CD4-positive, alpha-beta T cell treated with Interleukin-17A for 4 hours (primary cell): ENCODE data around the gene LCN2.

ENCODE experiments used
- DNase-seq: peaks from one replicate; pipeline ENCODE4 v3.0.0-alpha.2; 2020; ENCODE audit warnings: mixed read lengths

The LCN2 gene

DNA sequence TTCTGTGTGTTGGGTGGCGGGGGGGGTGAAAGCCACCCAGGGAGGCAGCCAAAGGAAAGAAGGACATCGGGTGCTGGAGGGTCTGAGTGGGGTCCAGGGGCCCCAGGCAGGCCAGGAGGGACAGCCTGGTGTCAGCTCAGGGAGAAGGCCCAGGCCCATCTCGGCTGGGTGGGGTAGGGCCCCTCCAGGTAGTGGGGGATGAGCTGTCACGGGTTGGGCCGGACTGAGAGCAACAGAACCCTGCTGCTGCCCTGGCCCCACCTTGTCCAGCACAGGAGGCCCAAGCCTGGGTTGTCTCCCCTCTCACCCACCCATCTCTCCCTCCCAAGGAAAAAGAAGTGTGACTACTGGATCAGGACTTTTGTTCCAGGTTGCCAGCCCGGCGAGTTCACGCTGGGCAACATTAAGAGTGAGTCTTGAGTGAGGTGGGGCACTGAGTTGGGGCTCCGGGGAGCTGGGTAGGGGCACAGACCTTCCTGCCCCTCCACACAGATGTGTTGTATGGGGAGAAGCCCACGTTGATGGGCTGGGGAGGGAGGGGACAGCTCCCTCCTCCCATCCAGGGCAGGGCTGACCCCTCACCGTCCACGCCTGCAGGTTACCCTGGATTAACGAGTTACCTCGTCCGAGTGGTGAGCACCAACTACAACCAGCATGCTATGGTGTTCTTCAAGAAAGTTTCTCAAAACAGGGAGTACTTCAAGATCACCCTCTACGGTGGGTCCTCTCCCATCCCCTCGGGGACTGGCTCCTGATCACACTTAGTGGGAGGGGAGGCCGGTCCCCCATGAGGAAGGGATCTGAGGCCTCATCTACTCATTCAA, 2.3 kb downstream of the LCN2 start:
- DNase-seq, result no peak

DNA sequence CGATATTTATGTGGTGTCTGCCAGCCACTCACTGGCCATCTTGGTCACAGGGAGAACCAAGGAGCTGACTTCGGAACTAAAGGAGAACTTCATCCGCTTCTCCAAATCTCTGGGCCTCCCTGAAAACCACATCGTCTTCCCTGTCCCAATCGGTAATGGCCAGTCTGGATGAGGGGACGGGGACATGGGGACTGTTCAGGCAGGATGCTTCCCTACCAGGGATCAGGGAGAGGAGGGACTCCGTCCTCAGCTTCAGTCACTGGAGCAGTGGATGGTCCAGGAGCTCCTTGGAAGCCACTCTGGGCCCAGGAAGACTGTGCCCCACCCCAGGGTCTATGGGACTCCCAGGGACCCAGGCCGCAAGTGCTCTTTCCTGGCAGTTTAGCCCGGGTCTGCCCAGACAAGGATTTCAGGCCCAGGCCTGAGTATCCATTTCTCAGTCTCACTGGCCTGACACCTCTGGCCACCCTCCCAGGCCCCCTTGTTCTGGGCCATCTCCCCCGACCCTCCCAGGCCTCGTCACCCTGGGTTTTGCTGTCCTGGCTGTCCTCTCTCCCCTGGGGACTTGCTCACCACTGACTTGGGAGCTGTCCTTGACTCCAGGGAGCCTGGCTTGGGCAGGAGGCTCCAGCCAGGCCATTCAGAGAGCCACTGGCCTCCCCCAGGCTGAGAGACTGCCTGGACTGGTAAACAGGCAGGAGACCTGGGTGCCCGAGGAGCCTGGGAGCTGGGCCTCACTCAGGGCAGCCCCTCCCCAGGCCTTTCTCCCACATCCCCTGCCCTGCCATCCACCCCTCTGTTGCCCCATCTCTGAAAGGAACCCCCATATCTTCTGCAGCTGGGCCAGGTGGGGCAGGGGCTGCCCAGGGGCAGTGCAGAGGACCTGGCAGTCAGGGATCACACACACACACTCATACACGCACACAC, 3.1 kb downstream of the LCN2 start:
- no peak for DNase-seq

DNA sequence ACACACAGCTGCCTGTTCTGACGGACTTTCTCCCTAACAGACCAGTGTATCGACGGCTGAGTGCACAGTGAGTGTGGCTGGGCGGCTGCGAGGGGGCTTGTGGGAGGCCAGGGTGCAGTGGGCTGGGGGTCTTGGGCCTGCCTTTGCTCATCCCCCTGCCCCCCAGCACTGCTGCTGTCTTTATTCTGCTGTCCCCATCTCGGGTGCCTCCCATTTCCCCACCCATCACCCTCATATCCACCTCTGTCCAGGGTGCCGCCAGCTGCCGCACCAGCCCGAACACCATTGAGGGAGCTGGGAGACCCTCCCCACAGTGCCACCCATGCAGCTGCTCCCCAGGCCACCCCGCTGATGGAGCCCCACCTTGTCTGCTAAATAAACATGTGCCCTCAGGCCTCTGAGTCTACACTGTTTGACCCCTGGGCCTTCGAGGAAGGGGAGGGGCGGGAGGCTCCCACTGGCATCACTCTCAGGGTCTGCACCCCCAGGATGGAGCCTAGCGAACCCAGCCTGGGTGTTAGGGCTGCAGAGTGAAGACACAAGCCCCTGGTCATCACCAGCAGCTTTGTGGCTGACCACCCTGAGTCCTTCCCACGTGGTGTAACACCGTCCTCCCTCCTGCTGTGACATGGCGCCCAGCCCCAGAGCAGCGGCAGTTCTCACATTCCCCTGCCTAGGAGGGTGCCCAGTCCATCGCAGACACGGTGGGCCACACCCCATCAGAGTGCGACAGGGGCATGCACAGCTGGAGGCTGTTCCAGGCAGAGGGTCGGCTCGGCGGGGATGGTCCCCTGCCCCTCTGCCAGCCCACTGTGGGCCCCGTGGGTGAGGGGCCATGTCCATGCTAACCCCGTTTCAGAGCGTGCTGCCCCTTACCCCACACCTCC, 4.0 kb downstream of the LCN2 start:
- no peak for DNase-seq

DNA sequence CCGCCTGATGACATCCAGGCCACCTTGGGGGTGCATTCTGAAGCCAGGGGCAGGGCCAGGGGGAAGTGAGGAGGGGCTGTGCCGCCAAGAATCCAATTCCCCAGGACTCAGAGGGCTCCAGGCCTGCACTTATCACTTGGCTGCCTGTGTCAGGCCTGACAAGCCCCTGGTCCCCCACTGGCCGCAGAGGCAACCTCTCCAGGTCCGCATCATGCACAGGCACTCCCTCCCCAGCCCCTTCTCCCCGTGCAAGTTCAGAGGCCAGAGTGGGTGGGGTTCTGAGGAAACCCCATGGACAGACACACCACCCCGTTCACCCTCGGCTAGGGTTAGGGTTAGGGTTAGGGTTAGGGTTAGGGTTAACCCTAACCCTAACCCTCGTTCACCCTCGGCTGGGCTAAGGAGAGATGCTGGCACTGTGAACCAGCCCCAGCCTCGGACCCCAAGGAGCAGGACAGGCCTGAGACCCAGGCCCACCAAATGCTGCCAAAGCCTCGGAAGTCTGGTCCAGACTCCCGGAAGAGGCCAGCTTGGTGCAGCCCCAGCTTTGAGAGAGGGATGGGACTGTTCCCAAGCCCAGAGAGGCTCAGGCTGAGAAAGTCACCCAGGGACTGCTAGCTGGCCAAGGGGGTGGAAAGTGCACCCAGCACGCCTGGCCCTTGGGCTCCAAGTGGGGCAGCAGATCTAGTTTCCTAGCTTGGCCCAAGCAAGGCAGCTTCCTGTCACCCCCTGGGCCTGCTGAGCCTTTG, 4.9 kb downstream of the LCN2 start:
- DNase-seq, result no peak

DNA sequence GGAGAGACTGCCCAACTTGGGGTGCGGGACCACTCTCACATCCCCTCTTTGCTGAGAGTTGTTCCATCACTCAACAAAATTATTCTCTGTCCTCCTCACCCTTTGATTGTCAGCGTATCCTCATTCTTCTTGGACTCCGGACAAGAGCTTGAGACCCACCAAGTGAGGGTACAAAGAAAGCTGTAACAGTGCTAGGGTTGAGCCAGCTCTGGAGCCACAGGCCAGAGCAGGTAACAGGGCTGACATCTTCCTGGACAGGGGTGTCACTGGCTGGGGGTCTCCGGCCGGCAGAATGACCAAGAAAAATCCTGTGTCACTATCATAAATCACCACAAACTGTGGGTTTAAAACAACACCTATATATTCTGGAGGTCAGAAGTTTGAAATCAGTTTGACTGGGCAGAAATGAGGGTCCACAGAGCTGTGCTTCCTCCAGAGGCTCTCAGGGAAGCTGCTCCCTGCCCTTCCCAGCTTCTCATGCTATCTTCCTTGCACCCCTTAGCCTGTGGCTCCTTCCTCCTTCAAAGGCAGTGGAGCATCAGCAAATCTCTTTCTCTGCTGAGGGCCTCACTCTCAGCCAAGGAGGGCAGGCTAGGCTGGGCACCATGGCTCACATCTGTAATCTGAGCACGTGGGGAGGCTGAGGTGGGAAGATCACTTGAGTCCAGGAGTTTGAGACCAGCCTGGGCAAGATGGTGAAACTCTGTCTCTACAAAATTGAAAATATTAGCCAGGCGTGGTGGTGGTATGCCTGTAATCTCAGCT, 6.7 kb downstream of the LCN2 start:
- DNase-seq, result no peak

DNA sequence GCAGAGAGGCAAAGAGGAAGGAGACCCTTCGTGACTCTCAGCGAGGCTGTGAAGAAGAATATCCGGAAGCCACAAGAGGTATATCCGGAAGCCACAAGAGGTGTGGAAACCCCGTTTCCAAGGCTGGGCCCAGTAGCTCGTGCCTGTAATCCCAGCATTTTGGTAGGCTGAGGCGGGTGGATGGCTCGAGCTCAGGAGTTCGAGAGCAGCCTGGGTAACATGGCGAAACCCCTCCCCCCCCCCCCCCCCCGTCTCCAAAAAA, 10.2 kb downstream of the LCN2 start:
- peak; percentile 64 for DNase-seq

DNA sequence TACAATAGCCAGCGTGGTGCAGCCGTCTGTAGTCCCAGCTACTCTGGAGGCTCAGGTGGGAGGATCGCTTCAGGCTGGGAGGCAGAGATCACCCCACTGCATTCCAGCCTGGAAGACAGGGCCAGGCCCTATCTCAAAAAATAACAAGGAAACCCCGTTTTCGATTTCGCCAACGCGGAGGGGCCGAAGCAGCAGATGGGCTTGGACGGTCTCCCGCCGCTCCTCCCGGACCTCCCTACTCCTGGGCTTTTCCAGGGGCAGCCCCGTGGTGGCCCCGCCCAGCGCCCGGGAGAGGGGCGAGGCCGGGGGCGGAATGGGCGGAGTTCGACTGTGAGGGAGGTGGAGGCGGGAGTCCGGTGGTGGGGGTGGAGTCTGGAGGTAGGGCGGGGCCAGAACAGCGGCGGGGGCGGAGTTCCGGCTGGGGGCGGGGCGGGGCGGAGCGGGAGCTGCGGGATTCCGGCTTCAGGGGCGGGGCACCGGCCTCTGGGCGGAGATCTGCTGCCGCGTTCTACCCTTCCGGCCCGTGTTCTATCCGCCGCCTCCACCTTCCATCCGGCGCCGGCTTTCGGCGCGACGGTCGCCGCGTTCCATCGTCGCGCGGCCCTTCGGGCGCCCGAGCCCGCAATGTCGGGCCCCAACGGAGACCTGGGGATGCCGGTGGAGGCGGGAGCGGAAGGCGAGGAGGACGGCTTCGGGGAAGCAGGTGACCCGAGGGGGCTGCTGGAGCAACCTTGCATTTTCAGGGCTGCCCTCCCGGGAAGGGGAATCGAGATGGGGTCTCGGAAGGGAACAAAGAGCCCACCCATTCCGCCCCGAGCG, 10.7 kb downstream of the LCN2 start, which contains the start of gene BBLN:
BBLN (plus strand) TSS at position 482 of the 819 bp plus-strand sequence; CDS start at position 625, 143 bp downstream.
- DNase-seq, result peak; percentile 98

DNA sequence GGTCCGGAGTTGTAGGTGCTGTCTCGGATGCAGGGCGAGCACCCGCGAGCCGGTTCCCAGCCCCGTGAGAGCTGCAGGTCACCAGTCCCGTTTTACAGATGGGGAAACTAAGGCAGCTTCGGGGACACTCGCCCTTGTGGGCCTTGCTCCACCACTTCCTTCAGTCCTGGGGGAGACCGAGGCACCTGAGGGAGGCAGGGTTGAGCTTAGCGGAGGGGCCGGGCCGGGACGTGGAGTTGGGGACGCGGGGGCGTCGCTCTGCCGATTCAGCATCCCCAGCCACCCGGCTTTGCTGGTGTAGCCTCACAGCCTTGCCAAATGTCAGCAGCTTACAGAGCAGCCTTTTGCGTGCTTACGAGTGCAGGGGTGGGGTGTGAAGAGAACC, 11.3 kb downstream of the LCN2 start:
- DNase-seq, result peak; percentile 60

DNA sequence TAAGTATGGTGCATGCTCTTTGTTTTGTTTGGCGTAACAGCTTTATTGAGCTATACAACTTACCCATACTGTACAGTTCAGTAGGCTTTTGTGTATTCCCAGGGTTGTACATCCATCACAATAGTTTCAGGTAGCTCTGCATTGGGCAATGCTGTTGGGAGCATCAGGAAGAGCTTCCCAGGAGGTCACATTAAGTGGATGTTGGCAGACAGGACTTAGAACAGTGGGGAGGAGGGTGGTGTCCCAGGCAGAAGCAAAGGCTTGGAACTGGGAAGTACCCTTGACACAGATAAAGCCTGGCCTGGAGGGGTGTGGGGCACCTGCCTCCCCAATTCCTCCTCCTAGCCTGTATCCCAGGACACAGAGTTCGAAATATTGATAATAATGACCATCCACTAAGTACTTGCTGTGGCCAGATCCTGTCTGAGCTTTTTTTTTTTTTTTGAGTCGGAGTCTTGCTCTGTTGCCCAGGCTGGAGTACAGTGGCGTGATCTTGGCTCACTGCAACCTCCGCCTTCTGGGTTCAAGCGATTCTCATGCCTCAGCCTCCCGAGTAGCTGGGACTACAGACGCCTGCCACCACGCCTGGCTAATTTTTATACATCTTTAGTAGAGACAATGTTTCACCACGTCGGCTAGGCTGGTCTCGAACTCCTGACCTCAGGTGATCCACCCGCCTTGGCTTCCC, 12.1 kb downstream of the LCN2 start:
- no peak for DNase-seq

DNA sequence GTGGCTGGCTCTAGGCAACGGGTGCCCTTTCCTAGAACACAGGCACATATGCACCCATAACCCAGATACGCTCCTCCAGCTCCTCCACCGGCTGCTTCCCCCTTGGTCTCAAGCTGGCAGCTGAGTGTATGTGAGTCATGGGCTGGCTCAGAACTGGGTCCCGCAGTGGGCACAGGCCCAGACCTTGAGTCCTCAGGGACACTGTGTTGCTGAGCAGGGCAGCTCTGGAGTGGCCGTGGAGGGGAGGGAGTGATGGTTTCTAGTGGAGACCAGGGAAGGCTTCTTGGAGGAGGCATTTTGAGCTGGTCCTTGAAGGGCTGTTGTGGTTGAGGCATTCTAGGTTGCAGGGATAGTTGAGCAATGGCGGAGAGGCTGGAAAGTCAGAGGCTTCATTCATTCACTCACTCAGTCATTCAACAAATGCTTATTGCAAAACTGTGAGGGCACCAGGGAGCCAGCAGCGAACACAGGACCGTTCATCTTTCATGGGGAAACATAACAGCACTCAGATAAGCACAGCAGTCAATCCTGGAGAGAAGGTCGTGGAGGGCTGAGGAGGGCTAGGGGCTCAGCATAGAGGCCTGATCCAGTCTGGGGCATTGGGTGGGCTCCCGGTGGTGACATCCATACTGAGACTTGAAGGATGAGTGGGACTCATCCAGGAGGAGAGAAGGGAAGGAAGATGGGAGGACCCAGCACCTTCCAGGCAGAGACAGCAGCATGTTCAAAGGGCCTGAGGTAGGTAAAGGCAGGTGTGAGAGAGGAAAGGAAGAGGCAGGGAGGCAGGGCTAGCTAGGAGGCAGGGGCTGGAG, 13.2 kb downstream of the LCN2 start:
- no peak for DNase-seq

DNA sequence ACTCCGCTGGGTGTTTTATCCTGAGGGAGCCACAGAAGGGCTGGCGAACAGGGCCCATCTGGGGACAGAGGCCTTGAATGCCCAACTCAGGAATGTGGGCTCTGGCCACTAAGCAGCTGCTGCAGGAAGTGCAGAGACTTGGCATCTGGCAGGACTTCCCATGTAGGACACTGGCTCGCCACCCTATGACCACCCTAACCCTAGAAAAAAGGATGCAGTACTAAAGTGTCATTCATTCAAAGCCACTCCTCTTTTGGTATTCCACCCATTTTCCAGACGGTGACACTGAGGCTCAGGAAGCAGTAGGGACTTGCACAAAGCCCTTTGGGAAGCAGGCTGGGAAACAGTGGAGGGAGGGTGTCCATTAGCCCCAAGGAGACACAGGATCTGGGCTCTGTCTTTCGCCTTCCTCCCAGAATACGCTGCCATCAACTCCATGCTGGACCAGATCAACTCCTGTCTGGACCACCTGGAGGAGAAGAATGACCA, 13.8 kb downstream of the LCN2 start:
- no peak for DNase-seq

DNA sequence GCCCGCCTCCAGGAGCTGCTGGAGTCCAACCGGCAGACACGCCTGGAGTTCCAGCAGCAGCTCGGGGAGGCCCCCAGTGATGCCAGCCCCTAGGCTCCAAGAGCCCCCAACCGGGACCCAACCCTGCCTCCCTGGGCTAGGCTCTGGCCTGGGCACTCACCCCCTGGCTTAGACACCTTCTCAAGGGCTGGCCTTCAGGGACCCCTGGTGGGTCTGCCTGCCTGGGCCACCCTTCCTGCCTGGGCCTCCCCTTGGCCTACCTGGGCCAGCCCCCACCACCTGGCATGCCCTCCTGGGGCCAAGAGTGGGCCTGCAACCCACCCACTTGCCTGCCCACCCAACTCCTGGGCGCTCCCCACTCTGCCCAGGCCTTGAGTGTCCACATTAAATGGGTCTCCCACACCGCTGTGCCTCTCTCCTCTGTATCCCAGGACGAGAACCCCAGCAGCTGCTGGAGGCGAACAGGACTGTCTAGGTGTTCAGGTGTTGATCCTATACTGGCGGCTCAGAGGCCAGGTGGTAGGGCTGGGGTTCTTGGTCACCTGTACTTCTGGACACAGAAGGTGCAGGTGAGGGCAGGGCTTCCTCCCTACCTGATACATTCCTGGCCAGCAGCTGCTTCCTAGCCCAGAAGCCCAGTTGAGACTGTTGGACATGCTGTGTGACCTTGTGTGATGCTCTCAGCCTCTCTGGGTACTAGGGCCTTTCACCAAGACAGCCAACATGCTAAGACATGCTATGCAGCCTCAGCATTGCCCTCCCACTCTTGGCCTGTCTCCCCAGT, 14.5 kb downstream of the LCN2 start:
- DNase-seq, result no peak

DNA sequence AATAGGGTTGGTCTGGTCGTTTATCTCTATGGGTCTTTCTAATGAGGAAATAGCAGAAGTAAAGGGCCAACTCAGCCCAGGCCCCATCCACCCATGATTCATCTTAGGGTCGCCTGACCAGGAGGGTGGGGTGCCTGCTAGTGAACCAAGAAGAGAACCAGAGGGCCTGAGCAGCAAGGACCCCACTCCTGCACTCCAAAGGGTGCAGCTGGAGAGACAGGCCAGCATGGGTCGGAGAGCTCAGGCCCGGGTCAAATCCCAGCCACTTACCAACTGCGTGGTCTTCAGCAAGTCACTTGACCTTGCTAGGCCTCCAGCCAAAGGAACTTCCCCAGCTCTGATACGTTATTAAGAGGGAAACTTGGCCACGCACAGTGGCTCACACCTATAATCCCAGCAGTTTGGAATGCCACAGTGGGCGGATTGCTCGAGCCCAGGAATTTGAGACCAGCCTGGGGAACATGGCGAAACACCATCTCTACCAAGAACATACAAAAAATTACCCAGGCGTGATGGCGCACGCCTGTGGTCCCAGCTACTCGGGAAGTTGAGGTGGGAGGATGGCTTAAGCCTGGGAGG, 15.1 kb downstream of the LCN2 start:
- no peak for DNase-seq

DNA sequence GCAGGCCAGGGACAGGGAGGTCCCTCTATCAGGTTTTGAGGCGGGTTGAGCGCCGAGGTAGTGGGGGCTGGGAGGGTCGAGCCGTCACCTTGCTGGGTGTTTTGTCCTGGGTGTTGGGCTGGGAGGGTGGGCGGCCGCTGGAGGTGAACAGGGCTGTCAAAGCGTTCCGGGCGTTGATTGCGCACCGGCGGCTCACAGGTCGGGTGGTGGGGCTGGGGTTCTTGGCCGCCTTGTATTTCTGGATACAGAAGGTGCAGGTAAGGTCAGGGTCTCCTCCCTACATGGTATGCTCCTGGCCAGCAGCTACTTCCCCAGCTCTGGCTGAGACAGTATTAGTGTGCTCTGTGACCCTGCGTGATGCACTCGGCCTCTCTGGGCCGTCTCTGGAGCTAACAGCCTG, 16.9 kb downstream of the LCN2 start:
- DNase-seq, result no peak

DNA sequence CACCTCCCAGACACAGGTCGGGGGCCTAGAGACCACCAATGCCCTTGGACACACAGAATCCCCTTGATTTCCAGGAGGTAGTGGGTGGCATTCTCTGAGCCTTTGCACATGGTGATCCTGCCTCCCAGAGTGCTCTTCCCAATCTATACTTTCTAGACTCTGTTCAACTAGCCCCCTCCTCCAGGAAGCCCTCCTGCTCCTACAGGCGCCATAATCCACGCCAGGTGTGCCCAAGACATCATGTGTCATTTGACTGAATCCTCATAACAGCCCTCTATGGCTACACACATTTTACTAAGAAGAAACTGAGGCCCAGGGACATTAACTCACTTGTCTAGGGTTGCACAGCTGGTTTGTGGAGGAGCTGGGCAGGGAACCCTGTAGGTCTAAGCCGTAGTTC, 18.0 kb downstream of the LCN2 start:
- DNase-seq, result no peak

DNA sequence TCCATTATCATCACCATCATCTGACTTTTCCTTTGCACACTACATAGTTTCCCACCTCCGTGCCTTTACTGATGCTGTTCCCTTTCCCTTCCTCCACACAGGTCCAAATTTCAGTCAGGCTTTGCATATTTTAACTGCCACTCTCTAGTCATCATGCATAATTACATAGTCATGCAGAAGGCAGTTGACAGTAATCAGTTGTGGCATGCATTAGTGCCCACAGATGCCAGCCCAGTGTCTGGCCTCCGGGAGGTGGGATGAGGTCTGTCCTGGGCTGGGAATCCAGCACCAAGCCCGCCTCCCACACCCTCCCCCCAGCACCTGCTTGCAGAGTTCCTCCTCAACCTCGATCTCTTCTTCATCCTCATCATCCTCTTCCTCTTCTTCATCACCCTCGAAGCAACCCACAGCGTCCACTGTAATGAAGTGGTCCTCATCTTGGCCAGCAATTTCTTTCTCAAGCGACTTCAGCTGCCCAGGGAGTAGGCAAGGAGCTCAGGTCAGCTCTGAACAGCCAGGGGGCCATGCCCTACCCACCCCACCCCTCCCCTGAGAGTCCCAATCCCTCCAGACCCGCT, 19.6 kb downstream of the LCN2 start:
- no peak for DNase-seq

DNA sequence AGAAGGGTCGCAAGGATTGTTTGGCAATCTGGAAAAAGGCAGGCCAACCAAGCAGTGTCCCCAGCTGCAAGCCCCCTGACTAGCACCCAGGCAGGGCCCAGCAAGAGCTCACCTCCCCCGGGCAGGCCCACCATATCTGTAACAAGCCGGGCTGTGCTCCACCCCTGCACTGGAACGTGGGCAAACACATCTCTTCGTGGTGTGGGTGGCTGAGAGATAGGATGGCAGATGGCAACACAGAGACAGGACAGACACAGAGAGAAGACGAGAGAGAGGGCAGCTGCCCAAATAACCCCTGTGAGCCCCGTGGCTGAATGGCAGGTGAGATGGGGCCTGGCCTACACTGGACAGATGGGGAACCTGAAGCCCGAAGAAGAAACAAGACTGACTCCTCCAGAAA, 20.2 kb downstream of the LCN2 start:
- no peak for DNase-seq
